Measurements from ENCODE around the gene ZNFX1. TPM values are rescaled to one million over a fixed set of nuclear protein-coding genes. Genes with fewer than 3 reads are reported as not detected.
"Not testable (repeated sequence)": the region's sequence is repeated elsewhere in the genome, so short reads cannot be mapped to it uniquely, and the experiment has no call there.

The ZNFX1 gene
- polyA plus RNA-seq, 1 of the 3 experiments (the other 2 are of a cell fraction): 3.9 TPM

DNA sequence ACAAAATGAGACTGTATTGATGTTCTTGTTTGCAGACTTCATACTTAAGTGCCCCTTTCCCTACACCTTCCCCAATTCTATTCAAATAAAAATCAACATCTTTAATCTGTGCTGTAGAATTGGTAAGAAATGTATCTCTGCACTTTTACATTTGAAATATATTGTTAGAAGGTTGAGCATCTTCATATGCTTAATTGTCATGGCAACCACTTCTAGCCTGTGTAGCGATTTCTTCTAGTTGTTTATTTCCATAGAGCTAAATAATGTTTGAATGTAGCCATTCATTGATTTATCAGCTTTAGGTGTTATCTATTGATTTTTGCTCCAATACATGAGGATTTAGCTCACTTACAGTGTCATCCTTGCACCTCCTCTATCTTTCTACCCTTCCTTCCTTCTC is 37.7 kb upstream of the ZNFX1 start:
- H3K4me1 ChIP-seq (ENCODE audit: control insufficient read depth in 1 of 2, insufficient read depth in 2 of 2, low read depth in 1 of 2, low read length in 1 of 2): peaks cover 0 to 16% of the 10 kb centered on the region in 2 experiments; a peak in 1 of 4 replicates
- CTCF ChIA-PET: interaction anchor here (1.6 kb wide), 1 partner anchor 169 kb away, joined by 4 read pairs; no protein-coding TSS in a partner anchor
- no peaks in the 10 kb centered on the region for H3K36me3 ChIP-seq (replicated peaks in 1 of 2; ENCODE audit: control insufficient read depth in 1 of 2, insufficient read depth in 2 of 2, low read length in 1 of 2)
- no peaks in the 10 kb centered on the region for H3K9me2 ChIP-seq
- no peaks in the 10 kb centered on the region for H3F3A ChIP-seq (replicated peaks; ENCODE audit: insufficient read depth)
- H3K27ac ChIP-seq (ENCODE audit: low read depth in 2 of 2, low read length in 1 of 2): no peak overlapping the region
- no peak overlapping the region for H3K4me3 ChIP-seq (ENCODE audit: low read depth in 2 of 2, low read length in 1 of 2)
- POLR2A ChIA-PET: no interaction called here
- no peak overlapping the region for H2AFZ ChIP-seq (ENCODE audit: low read depth)
- no peak overlapping the region for H3K4me2 ChIP-seq
- 50% methylated on average over 1 of the region's 1 CpG for WGBS (ENCODE audit: low lambda C conversion rate)
- H3K27me3 ChIP-seq (ENCODE audit: insufficient read depth): peaks cover 54% of the 10 kb centered on the region
- no peak for DNase-seq
- no peaks in the 10 kb centered on the region for H3K9me3 ChIP-seq
- no peaks in the 10 kb centered on the region for H3K79me2 ChIP-seq (ENCODE audit: insufficient read depth)
- TF ChIP-seq FOXJ3 (CRISPR knock-in tag; IDR thresholded peaks at IDR 0.05) (no peak), JUND (IDR thresholded peaks at IDR 0.05) (no peak), ELF1 (IDR thresholded peaks at IDR 0.05) (no peak), FOXM1 (IDR thresholded peaks at IDR 0.05; ENCODE audit: low read depth) (no peak), MXI1 (IDR thresholded peaks at IDR 0.05; ENCODE audit: low read depth, low read length) (no peak), SIN3A (IDR thresholded peaks at IDR 0.05; ENCODE audit: borderline replicate concordance, low read depth, low read length) (no peak), ZBTB33 (IDR thresholded peaks at IDR 0.05; ENCODE audit: borderline replicate concordance, low read depth) (no peak), TEAD4 (IDR thresholded peaks at IDR 0.05; ENCODE audit: borderline replicate concordance, insufficient read depth) (no peak), TAF1 (IDR thresholded peaks at IDR 0.05; ENCODE audit: borderline replicate concordance, low read depth, low read length) (no peak), MAX (IDR thresholded peaks at IDR 0.05; ENCODE audit: low read depth) (no peak), SMC3 (IDR thresholded peaks at IDR 0.05; ENCODE audit: low read depth, low read length) (no peak), YY1 (IDR thresholded peaks at IDR 0.05; ENCODE audit: low read depth) (no peak), RXRA (IDR thresholded peaks at IDR 0.05; ENCODE audit: borderline replicate concordance, low read depth) (no peak)
- TF ChIP-seq, protein P1, sequence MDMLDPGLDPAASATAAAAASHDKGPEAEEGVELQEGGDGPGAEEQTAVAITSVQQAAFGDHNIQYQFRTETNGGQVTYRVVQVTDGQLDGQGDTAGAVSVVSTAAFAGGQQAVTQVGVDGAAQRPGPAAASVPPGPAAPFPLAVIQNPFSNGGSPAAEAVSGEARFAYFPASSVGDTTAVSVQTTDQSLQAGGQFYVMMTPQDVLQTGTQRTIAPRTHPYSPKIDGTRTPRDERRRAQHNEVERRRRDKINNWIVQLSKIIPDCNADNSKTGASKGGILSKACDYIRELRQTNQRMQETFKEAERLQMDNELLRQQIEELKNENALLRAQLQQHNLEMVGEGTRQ (IDR thresholded peaks at IDR 0.05; ENCODE audit: borderline replicate concordance, low read depth, low read length): no peak
- TF ChIP-seq, protein P2, sequence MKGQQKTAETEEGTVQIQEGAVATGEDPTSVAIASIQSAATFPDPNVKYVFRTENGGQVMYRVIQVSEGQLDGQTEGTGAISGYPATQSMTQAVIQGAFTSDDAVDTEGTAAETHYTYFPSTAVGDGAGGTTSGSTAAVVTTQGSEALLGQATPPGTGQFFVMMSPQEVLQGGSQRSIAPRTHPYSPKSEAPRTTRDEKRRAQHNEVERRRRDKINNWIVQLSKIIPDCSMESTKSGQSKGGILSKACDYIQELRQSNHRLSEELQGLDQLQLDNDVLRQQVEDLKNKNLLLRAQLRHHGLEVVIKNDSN (IDR thresholded peaks at IDR 0.05; ENCODE audit: borderline replicate concordance, low read depth): no peak
- TF ChIP-seq, protein P3, sequence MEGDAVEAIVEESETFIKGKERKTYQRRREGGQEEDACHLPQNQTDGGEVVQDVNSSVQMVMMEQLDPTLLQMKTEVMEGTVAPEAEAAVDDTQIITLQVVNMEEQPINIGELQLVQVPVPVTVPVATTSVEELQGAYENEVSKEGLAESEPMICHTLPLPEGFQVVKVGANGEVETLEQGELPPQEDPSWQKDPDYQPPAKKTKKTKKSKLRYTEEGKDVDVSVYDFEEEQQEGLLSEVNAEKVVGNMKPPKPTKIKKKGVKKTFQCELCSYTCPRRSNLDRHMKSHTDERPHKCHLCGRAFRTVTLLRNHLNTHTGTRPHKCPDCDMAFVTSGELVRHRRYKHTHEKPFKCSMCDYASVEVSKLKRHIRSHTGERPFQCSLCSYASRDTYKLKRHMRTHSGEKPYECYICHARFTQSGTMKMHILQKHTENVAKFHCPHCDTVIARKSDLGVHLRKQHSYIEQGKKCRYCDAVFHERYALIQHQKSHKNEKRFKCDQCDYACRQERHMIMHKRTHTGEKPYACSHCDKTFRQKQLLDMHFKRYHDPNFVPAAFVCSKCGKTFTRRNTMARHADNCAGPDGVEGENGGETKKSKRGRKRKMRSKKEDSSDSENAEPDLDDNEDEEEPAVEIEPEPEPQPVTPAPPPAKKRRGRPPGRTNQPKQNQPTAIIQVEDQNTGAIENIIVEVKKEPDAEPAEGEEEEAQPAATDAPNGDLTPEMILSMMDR (IDR thresholded peaks at IDR 0.05): no peak
- no peaks in the 10 kb centered on the region for H4K20me1 ChIP-seq (ENCODE audit: insufficient read depth)
- no peak overlapping the region for H3K9ac ChIP-seq

GRCh38 chr20:49314052-49314451 is 36.2 kb upstream of the ZNFX1 start:
- H3K79me2 ChIP-seq (ENCODE audit: insufficient read depth); DNase-seq; H3K27ac ChIP-seq (ENCODE audit: low read depth in 2 of 2, low read length in 1 of 2); H3K36me3 ChIP-seq (replicated peaks in 1 of 2; ENCODE audit: control insufficient read depth in 1 of 2, insufficient read depth in 2 of 2, low read length in 1 of 2); H3F3A ChIP-seq (replicated peaks; ENCODE audit: insufficient read depth); H3K9me2 ChIP-seq; H3K4me3 ChIP-seq (ENCODE audit: low read depth in 2 of 2, low read length in 1 of 2); H3K4me2 ChIP-seq; H4K20me1 ChIP-seq (ENCODE audit: insufficient read depth); POLR2A ChIA-PET; H3K9ac ChIP-seq; H2AFZ ChIP-seq (ENCODE audit: low read depth); H3K9me3 ChIP-seq: not testable (repeated sequence)
- peaks cover 43% of the 10 kb centered on the region for H3K27me3 ChIP-seq (ENCODE audit: insufficient read depth)
- CTCF ChIA-PET: interaction anchor here (0.7 to 1.3 kb wide), 2 partner anchors 170 to 220 kb away, joined by 3 to 4 read pairs; no protein-coding TSS in a partner anchor
- H3K4me1 ChIP-seq (ENCODE audit: control insufficient read depth in 1 of 2, insufficient read depth in 2 of 2, low read depth in 1 of 2, low read length in 1 of 2): peaks cover 0 to 12% of the 10 kb centered on the region in 2 experiments; a peak in 1 of 4 replicates
- WGBS (ENCODE audit: low lambda C conversion rate): 22% methylated on average over 2 of the region's 2 CpGs
